MM.1S (cell line): ENCODE measurements around the gene ANGEL1.

Experiments used
- DNase-seq: peaks from one replicate; pipeline ENCODE4 v3.0.0-alpha.2; 2015
- H2AFZ ChIP-seq: fragments of 300-600 bp; sonication (generic); 2 replicates; pipeline ENCODE4 v1.6.0; 2016; ENCODE audit warnings: antibody characterized with exemption, low read length
- H3F3A ChIP-seq: fragments of 300-600 bp; sonication (generic); 2 replicates; pipeline ENCODE4 v1.6.1; 2016; ENCODE audit warnings: mild to moderate bottlenecking, antibody characterized with exemption, low read length, moderate library complexity, mixed read lengths; ENCODE audit not compliant: insufficient read depth
- H3K27ac ChIP-seq: fragments of 300-600 bp; sonication (generic); 2 replicates; pipeline ENCODE4 v1.5.1; 2016; ENCODE audit warnings: mild to moderate bottlenecking, low read length
- H3K27me3 ChIP-seq: fragments of 300-600 bp; sonication (generic); replicated peaks from 2 replicates; pipeline ENCODE4 v1.6.0; 2016; ENCODE audit warnings: low read length; ENCODE audit not compliant: insufficient read depth
- H3K36me3 ChIP-seq: fragments of 300-600 bp; sonication (generic); replicated peaks from 2 replicates; pipeline ENCODE4 v1.6.1; 2016; ENCODE audit warnings: mild to moderate bottlenecking, low read length, mixed read lengths; ENCODE audit not compliant: insufficient read depth
- H3K4me1 ChIP-seq: fragments of 300-600 bp; sonication (generic); 2 replicates; pipeline ENCODE4 v1.6.1; 2016; ENCODE audit warnings: low read length, mixed read lengths
- H3K4me2 ChIP-seq: fragments of 300-600 bp; sonication (generic); 2 replicates; pipeline ENCODE4 v1.6.0; 2016; ENCODE audit warnings: low read depth, low read length
- H3K4me3 ChIP-seq: fragments of 300-600 bp; sonication (generic); 2 replicates; pipeline ENCODE4 v1.5.1; 2016; ENCODE audit warnings: low read length, mixed read lengths
- H3K79me2 ChIP-seq: fragments of 300-600 bp; sonication (generic); 2 replicates; pipeline ENCODE4 v1.6.1; 2016; ENCODE audit warnings: mixed run types, low read length, mixed read lengths
- H3K9ac ChIP-seq: fragments of 300-600 bp; sonication (generic); 2 replicates; pipeline ENCODE4 v1.6.1; 2016; ENCODE audit warnings: low read length, mixed read lengths
- H3K9me2 ChIP-seq: fragments of 300-600 bp; sonication (generic); replicated peaks from 2 replicates; pipeline ENCODE4 v1.6.1; 2016; ENCODE audit warnings: mild to moderate bottlenecking, low read length, mixed read lengths; ENCODE audit not compliant: insufficient read depth
- H3K9me3 ChIP-seq: fragments of 300-600 bp; sonication (generic); replicated peaks from 2 replicates; pipeline ENCODE4 v1.6.1; 2016; ENCODE audit warnings: mild to moderate bottlenecking, low read length, mixed read lengths; ENCODE audit not compliant: insufficient read depth
- H4K20me1 ChIP-seq: fragments of 300-600 bp; sonication (generic); 2 replicates; pipeline ENCODE4 v1.6.1; 2016; ENCODE audit warnings: mild to moderate bottlenecking, low read length, moderate library complexity, mixed read lengths; ENCODE audit not compliant: insufficient read depth
- CTCF ChIP-seq: fragments of 300-600 bp; sonication (generic); IDR thresholded peaks from 2 replicates; pipeline ENCODE4 v1.5.1; 2016; ENCODE audit warnings: antibody characterized with exemption, low read length, mixed read lengths
- EZH2 ChIP-seq: fragments of 300-600 bp; sonication (generic); optimal IDR thresholded peaks from 2 replicates; pipeline ENCODE3; 2017; ENCODE audit warnings: low read depth, mild to moderate bottlenecking, antibody characterized with exemption, low read length, mixed read lengths
- EZH2phosphoT487 ChIP-seq: fragments of 300-600 bp; sonication (generic); IDR thresholded peaks from 2 replicates; pipeline ENCODE4 v1.6.1; 2018; ENCODE audit warnings: antibody characterized with exemption, low read length

ANGEL1 gene

GRCh38 chr14:76759589-76759988 is 53.1 kb downstream of the ANGEL1 start:
- no peak overlapping the region for H2AFZ ChIP-seq
- H3K9ac ChIP-seq = no peak overlapping the region
- H3K27me3 ChIP-seq = 0 out of 2 replicates have a peak, but pooled peaks cover 4% of the 10 kb centered on the region
- no peaks in the 10 kb centered on the region for H3K9me2 ChIP-seq
- no peak overlapping the region for H3K27ac ChIP-seq
- no peaks in the 10 kb centered on the region for H3K79me2 ChIP-seq
- H3K4me1 ChIP-seq = no peaks in the 10 kb centered on the region
- H3F3A ChIP-seq = no peaks in the 10 kb centered on the region
- no peaks in the 10 kb centered on the region for H4K20me1 ChIP-seq
- H3K9me3 ChIP-seq = no peaks in the 10 kb centered on the region
- no peak for DNase-seq
- no peak overlapping the region for H3K4me3 ChIP-seq
- TF ChIP-seq EZH2 (no peak), CTCF (no peak), EZH2phosphoT487 (no peak)
- no peak overlapping the region for H3K4me2 ChIP-seq
- H3K36me3 ChIP-seq = no peaks in the 10 kb centered on the region

- Histone ChIP-seq H3K9me2 (no peaks in the 10 kb centered on the region), H2AFZ (no peak overlapping the region), H3K4me1 (no peaks in the 10 kb centered on the region), H3K4me2 (no peak overlapping the region), H3K27me3 (no peaks in the 10 kb centered on the region), H3F3A (no peaks in the 10 kb centered on the region), H3K9me3 (no peaks in the 10 kb centered on the region), H3K79me2 (no peaks in the 10 kb centered on the region), H3K27ac (no peak overlapping the region), H4K20me1 (no peaks in the 10 kb centered on the region), H3K36me3 (no peaks in the 10 kb centered on the region), H3K9ac (no peak overlapping the region), H3K4me3 (no peak overlapping the region)
- no peak for DNase-seq
- TF ChIP-seq EZH2phosphoT487 (no peak), CTCF (no peak), EZH2 (no peak)
These were observed 56.3 kb downstream of the ANGEL1 start for GRCh38 chr14:76756371-76756750.

GRCh38 chr14:76755610-76756370 is 56.9 kb downstream of the ANGEL1 start:
- Histone ChIP-seq H3K27ac (no peak overlapping the region), H3K4me2 (no peak overlapping the region), H3K9me2 (no peaks in the 10 kb centered on the region)

More at GRCh38 chr14:76755610-76756370, 56.9 kb downstream of the ANGEL1 start:
- H3K36me3 ChIP-seq = no peaks in the 10 kb centered on the region
- H2AFZ ChIP-seq = no peak overlapping the region
- H3F3A ChIP-seq = no peaks in the 10 kb centered on the region
- no peak for TF ChIP-seq EZH2phosphoT487
- no peak for TF ChIP-seq EZH2
- no peak for TF ChIP-seq CTCF
- H3K9ac ChIP-seq = no peak overlapping the region
- no peaks in the 10 kb centered on the region for H3K4me1 ChIP-seq
- H3K79me2 ChIP-seq = no peaks in the 10 kb centered on the region
- H4K20me1 ChIP-seq = no peaks in the 10 kb centered on the region
- H3K9me3 ChIP-seq = no peaks in the 10 kb centered on the region
- H3K27me3 ChIP-seq = no peaks in the 10 kb centered on the region
- no peak for DNase-seq
- H3K4me3 ChIP-seq = no peak overlapping the region
